ENCODE measurements around the gene SLC4A3. TPM values are rescaled to one million over a fixed set of nuclear protein-coding genes. Genes with fewer than 3 reads are reported as not detected.
A peak's percentile ranks its signal among the peaks of the same experiment; 100 is the strongest.

The SLC4A3 gene
- 0.17 and 0.37 TPM in 2 replicates for total RNA-seq

DNA sequence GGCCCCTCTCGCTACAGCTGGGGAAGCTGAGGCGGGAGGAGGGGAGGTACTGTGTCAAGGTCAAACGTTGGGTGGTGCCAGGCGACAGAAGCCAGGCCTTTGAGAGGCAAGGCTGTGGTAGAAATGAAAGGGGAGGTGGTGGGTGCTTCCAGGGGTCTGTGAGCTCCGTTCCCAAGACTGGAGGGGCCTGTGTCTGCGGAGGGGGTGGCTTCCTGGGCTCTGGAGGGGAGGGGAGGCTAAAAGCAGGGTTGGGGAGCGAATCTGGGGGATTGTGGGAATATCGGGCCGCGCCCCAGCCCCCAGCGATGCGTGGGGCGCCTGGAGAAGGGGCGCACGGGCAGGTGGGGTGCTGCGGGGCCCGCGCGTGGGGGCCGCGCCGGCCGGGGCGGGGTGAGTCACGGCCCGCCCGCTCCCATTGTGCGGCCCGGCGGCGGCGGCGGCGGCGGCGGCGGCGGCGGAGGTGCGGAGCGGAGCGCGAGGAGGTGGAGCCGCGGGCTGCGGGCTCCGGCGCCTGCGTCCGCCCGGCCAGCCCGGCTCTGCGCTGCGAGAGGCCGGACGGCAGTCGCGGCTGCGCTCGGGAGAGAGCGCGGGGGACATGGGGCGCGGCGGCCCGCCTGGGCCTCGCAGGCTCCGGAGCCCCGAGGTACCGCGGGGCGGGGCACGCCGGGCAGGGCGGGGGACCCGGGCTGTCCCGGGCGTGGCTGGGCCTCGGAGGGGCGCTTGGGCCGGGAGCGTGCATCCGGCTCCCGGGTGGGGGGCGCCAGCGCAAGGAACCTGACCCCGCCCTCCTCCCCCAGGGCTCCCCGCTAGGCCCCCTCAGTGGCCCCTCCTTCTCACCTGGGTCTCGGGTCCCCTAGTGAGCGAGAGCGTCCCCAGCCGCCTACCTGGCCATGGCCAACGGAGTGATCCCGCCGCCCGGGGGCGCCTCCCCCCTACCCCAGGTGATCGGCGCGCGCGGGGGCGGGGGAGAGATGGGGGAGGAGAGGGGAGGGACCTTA, at the start of gene SLC4A3:
SLC4A3 (plus strand) TSS at position 528 of the 998 bp plus-strand sequence; CDS start at position 891, 363 bp downstream.
- DNase-seq = peak; percentile 31

GRCh38 chr2:219578811-219579613, 48.4 kb upstream of the SLC4A3 start:
- DNase-seq = no peak

- DNase-seq = no peak
Measured at GRCh38 chr2:219581346-219581745, 46.1 kb upstream of the SLC4A3 start.

- no peak for DNase-seq
Measured at GRCh38 chr2:219591091-219591490, 36.3 kb upstream of the SLC4A3 start.

DNA sequence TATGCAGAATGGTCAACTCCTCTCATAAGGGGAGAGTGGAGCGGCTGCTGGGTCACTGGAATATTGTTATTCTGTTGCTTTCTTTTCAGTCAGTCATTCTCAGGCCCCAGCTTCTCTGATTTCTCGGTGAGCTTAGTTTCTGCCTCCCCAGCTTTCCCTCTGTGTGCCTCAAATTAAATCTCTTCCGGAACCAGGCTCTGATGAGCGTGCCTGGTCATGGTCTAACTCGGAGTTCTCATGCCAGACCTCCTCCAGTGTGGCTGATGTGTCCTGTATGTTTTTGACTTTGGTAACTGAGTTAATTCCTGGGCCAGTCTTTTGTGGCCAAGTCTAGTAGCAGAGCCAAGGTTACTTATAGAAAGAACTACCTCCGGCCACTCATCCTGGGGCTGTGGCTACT, 34.7 kb upstream of the SLC4A3 start:
- no peak for DNase-seq

- DNase-seq = no peak
Measured at GRCh38 chr2:219593154-219593553, 34.3 kb upstream of the SLC4A3 start.

- no peak for DNase-seq
Measured at GRCh38 chr2:219595256-219595655, 32.2 kb upstream of the SLC4A3 start.

DNA sequence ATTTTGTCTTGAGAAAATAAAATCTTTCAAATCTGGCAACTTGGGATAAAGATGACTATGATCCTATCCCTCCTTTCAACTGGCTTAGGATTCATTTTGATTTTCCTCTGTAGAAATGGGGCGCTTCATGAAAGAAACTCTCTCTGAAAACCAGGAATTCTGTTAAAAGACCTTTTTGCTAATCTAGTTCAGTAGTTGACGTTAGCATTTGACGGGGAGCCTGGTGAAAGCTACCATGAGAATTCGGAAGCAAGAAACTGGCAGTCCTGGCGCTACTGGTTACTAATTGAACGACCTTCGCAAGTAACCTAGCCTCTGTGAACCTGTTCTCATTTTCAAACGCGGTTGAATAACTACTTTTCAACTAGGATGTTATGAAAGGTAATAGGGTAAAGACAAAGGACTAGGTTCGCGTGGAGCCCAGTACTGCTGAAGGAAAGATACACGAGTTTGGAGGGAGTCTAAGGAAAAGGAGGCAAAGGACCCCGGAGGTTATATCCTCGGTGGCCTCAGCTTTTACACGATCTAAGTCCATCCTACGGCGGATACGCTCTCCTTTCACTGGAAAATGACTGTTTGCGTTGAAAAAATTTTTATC, 30.4 kb upstream of the SLC4A3 start:
- DNase-seq = no peak

- DNase-seq = peak; percentile 97
Measured at GRCh38 chr2:219597552-219598307, 29.7 kb upstream of the SLC4A3 start, which contains the start of gene STK11IP. Gene STK11IP, plus strand, starts transcription at chr2:219597857. Its CDS starts 263 bp downstream, at chr2:219598120.

- DNase-seq = peak; percentile 50
Measured at GRCh38 chr2:219598308-219599078, 28.9 kb upstream of the SLC4A3 start.

GRCh38 chr2:219603771-219604170, 23.7 kb upstream of the SLC4A3 start:
- DNase-seq = no peak

- DNase-seq = no peak
Measured at GRCh38 chr2:219605607-219605954, 21.8 kb upstream of the SLC4A3 start.

DNA sequence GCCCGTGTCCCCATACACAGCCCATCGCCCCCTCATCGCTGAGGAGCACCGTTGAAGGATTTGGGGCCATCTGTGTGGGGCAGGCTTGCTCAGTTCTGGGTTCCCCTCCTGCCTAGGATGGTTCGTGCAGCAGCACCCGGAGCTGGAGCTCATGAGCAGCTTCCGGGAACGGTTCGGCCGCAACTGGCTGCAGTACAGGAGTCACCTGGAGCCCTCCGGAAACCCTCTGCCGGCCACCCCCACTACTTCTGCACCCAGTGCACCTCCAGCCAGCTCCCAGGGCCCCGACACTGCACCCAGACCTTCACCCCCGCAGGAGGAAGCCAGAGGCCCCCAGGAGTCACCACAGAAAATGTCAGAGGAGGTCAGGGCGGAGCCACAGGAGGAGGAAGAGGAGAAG, 19.5 kb upstream of the SLC4A3 start:
- no peak for DNase-seq

GRCh38 chr2:219608399-219608964, 18.9 kb upstream of the SLC4A3 start:
- DNase-seq = no peak

DNA sequence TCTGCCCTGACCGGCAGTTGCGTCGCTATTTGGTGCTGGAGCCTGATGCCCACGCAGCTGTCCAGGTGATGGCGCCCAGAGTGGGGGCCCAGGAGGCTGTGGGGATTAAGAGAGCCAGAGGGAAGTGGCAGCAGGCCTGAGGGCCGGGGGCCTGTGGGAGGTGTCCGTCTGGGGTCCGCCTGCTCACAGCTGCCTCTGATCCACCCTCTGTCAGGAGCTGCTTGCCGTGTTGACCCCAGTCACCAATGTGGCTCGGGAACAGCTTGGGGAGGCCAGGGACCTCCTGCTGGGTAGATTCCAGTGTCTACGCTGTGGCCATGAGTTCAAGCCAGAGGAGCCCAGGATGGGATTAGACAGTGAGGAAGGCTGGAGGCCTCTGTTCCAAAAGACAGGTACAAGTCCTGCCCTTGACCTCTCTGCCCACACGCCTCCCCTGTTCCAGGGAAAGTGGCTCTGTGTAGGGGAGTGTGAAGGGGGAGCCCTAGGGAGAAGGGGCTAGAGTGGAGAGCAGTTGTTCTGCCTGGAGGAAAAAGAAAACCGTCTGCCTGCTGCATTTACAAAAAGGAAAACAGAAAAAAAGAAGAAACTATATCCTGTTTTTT, 18.2 kb upstream of the SLC4A3 start:
- no peak for DNase-seq

GRCh38 chr2:219611306-219611705, 16.1 kb upstream of the SLC4A3 start:
- no peak for DNase-seq

- DNase-seq = no peak
Measured at GRCh38 chr2:219611866-219612576, 15.4 kb upstream of the SLC4A3 start.

DNA sequence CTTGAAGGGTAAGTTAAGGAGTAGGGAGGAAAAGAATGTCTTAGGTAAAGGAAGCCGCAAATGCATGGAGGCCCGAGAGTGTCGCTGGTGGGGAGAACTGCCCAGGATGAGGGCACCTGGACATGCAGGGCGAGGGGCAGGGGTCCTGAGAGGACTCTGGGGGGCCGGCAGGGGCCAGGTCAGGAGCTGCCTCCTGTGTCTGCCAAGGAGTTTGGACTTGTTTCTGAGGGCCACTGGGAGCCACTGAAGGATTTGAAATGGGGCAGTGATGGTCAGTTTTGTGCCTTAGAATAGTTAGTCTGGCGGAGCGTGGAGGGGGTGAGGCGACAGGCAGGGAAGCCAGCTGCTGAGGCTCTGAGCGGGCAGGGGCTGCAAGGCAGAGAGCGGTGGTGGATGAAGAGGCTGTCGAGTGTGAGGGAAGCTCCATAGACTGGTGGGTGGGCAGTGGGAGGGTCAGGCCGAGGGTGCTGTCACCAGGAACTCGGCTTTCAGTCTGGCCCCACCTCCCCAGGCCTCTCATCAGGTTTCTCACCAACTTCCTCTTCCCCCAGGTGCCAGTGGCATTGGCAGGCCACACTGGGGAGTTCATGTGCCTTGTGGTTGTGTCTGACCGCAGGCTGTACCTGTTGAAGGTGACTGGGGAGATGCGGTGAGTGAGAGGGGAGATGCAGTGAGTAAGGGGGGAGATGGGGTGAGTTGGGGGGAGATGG, 14.7 kb upstream of the SLC4A3 start:
- no peak for DNase-seq

- DNase-seq = no peak
Measured at GRCh38 chr2:219613461-219614070, 13.9 kb upstream of the SLC4A3 start.
